Naive thymus-derived CD4-positive, alpha-beta T cell (primary cell): ENCODE data around the gene ANKFN1. TPM values are rescaled to one million over a fixed set of nuclear protein-coding genes. Genes with fewer than 3 reads are reported as not detected.
A peak's percentile ranks its signal among the peaks of the same experiment; 100 is the strongest.

ENCODE experiments used
- ATAC-seq: fragments of 150-1000 bp; cut with Tn5 transposase; 2 replicates; pipeline ENCODE4 v1.10.0; 2021; ENCODE audit warnings: mild to moderate bottlenecking, moderate library complexity
- CTCF ChIA-PET: fragments of 350-600 bp; sonication (Branson Sonifier 250); formaldehyde crosslinking; loops from one replicate; lab custom pipeline; 2021; ENCODE audit warnings: antibody characterized with exemption; lab: Charles Lee
- POLR2A ChIA-PET: fragments of 350-600 bp; sonication (Branson Sonifier 250); formaldehyde crosslinking; loops from one replicate; lab custom pipeline; 2021; ENCODE audit warnings: antibody characterized with exemption, inconsistent platforms; lab: Charles Lee
- DNase-seq, 9 donors: peaks; one replicate each; pipeline versions ENCODE4 v3.0.0 to v3.0.0-alpha.2; 2020 to 2022; ENCODE audit warnings: mixed read lengths in 1 of 9
- H3K27ac ChIP-seq: one replicate; pipeline ENCODE4 v1.7.0; 2013; ENCODE audit warnings: mild to moderate bottlenecking, low read depth, low read length, moderate library complexity
- H3K27me3 ChIP-seq, 2 donors: one replicate each; pipeline ENCODE4 v1.7.0; 2013; ENCODE audit warnings: low read length in 2 of 2, mild to moderate bottlenecking in 2 of 2, moderate library complexity in 2 of 2; ENCODE audit not compliant: control insufficient read depth in 2 of 2, insufficient read depth in 2 of 2
- H3K36me3 ChIP-seq, 3 experiments: 1 replicate in 2 of 3; 2 replicates in 1 of 3; pipeline ENCODE4 v1.7.0; 2013; ENCODE audit warnings: low read length in 3 of 3, mild to moderate bottlenecking in 3 of 3, moderate library complexity in 1 of 3; ENCODE audit not compliant: insufficient read depth in 3 of 3, control insufficient read depth in 2 of 3
- H3K4me1 ChIP-seq, 2 donors: one replicate each; pipeline ENCODE4 v1.7.0; 2013; ENCODE audit warnings: low read length in 2 of 2, mild to moderate bottlenecking in 2 of 2, moderate library complexity in 1 of 2; ENCODE audit not compliant: control insufficient read depth in 2 of 2, insufficient read depth in 2 of 2
- H3K4me3 ChIP-seq: 2 replicates; pipeline ENCODE4 v1.7.0; 2013; ENCODE audit warnings: mild to moderate bottlenecking, low read length
- H3K9me3 ChIP-seq, 3 experiments: 1 replicate in 2 of 3; 2 replicates in 1 of 3; pipeline ENCODE4 v1.7.0; 2013; ENCODE audit warnings: low read length in 3 of 3; ENCODE audit not compliant: control insufficient read depth in 2 of 3
- H3K27ac Mint-ChIP-seq, 9 donors: one replicate each; pipeline ENCODE4 v1.8.0; 2020 to 2022; ENCODE audit warnings: mixed read lengths in 9 of 9, mild to moderate bottlenecking in 8 of 9, moderate library complexity in 5 of 9, inconsistent platforms in 2 of 9
- H3K27me3 Mint-ChIP-seq, 5 donors: one replicate each; pipeline ENCODE4 v1.8.0; 2021 to 2022; ENCODE audit warnings: mixed read lengths in 5 of 5, mild to moderate bottlenecking in 1 of 5
- H3K36me3 Mint-ChIP-seq, 5 donors: one replicate each; pipeline ENCODE4 v1.8.0; 2020 to 2022; ENCODE audit warnings: mixed read lengths in 5 of 5, mild to moderate bottlenecking in 3 of 5, inconsistent platforms in 1 of 5
- H3K4me1 Mint-ChIP-seq, 7 donors: one replicate each; pipeline ENCODE4 v1.8.0; 2020 to 2022; ENCODE audit warnings: mixed read lengths in 7 of 7, mild to moderate bottlenecking in 3 of 7, inconsistent platforms in 1 of 7
- H3K4me3 Mint-ChIP-seq, 10 donors: one replicate each; pipeline ENCODE4 v1.8.0; 2020 to 2022; ENCODE audit warnings: mild to moderate bottlenecking in 10 of 10, mixed read lengths in 10 of 10, moderate library complexity in 6 of 10, inconsistent platforms in 2 of 10
- H3K9me3 Mint-ChIP-seq, 11 donors: one replicate each; pipeline ENCODE4 v1.8.0; 2020 to 2022; ENCODE audit warnings: mixed read lengths in 11 of 11, mild to moderate bottlenecking in 4 of 11, inconsistent platforms in 1 of 11, moderate library complexity in 1 of 11
- intact Hi-C, 2 donors: fragments of 100-400 bp; cut with micrococcal nuclease; formaldehyde crosslinking; loops; one replicate each; pipeline ENCODE4 v1.15.1; 2023
- polyA plus RNA-seq, 2 donors: library from polyadenylated mRNA; unstranded; fragments of 300-500 nt; fragmentation: Illumina TruSeq; gene quantifications; one replicate each; pipeline ENCODE4 v1.2.3, GENCODE V29; 2021
- total RNA-seq, 6 experiments: library from RNA in 5 of 6; stranded (reverse) in 5 of 6; gene quantifications; 1 replicate in 5 of 6; 2 replicates in 1 of 6; pipeline ENCODE4 v1.2.3 and lab custom pipeline; 2021 to 2026

The ANKFN1 gene
- total and polyA plus RNA-seq, 7 experiments from 2014 or later, result not detected

DNA sequence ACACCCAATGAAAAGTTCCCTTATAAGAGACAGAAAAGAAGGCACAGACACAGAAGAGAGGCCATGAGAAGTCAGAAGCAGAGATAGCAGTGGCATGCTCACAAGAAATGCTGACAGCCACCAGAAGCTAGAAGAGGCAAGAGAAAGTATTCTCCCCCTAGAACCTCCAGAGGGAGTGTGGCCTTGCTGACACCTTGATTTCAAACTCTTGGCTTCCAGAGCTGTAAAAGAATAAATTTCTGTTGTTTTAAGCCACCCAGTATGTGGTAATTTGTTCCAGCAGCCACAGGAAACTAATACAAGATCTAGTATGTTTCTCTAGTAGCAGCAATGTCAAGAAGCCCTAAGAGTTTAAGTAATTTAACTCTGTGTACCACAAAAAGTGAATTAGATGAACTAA is 353.1 kb downstream of the ANKFN1 start:
- H3K4me3 Mint-ChIP-seq, result no peak overlapping the region
- no peak overlapping the region for H3K4me3 ChIP-seq
- ChIA-PET CTCF (interaction anchor here (0.6 to 0.7 kb wide), 2 partner anchors 150 to 906 kb away, joined by 3 read pairs; no protein-coding TSS in a partner anchor), POLR2A (no interaction called here)
- H3K9me3 ChIP-seq, result no peaks in the 10 kb centered on the region
- peaks cover 0 to 10% (median 0%) of the 10 kb centered on the region in 5 donors for H3K27me3 Mint-ChIP-seq
- H3K9me3 Mint-ChIP-seq, result no peaks in the 10 kb centered on the region
- no peaks in the 10 kb centered on the region for H3K36me3 ChIP-seq
- H3K4me1 Mint-ChIP-seq, result no peaks in the 10 kb centered on the region
- H3K36me3 Mint-ChIP-seq, result no peaks in the 10 kb centered on the region
- H3K4me1 ChIP-seq, result no peaks in the 10 kb centered on the region
- no peak for DNase-seq
- H3K27ac Mint-ChIP-seq, result no peak overlapping the region
- intact Hi-C loops, result no loop called here
- ATAC-seq, result no peak
- no peaks in the 10 kb centered on the region for H3K27me3 ChIP-seq
- H3K27ac ChIP-seq, result no peak overlapping the region

DNA sequence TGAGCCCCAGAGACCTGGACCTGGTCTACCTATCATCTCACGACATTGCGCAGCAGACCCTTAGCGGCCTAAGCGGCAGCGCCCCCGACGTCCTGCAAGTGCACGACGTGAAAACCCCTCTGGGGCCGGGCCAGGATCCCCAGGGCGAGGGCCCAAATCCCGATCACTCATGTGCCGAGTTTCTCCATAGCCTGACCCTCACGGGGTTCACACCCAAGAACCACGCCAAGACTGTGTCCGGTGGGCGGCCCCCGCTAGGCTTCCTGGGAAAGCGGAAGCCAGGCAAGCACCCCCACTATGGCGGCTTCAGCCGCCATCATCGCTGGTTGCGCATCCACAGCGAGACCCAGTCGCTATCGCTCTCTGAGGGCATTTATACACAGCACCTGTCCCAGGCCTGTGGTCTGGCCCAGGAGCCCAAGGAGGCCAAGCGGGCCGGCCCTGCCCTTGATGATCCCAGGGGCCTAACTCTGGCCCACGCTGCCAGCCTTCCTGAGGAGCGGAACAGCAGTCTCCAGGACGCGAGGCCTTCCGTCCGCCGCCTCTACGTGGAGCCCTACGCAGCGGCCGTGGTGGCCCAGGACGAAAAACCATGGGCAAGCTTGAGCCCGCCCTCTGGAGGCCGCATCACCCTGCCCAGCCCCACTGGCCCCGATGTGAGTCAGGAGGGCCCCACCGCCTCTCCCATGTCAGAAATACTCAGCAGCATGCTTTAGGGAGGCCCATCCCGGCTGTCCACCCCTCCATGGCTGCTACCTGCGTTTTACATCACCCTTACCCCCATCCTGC is 357.5 kb downstream of the ANKFN1 start:
- Mint-ChIP-seq H3K4me3 (no peak overlapping the region), H3K9me3 (no peaks in the 10 kb centered on the region), H3K27ac (no peak overlapping the region), H3K4me1 (no peaks in the 10 kb centered on the region), H3K36me3 (no peaks in the 10 kb centered on the region), H3K27me3 (peaks cover 0 to 14% (median 0%) of the 10 kb centered on the region in 5 donors)
- H3K36me3 ChIP-seq, result no peaks in the 10 kb centered on the region
- ChIA-PET POLR2A (no interaction called here), CTCF (no interaction called here)
- H3K27me3 ChIP-seq, result no peaks in the 10 kb centered on the region
- H3K4me3 ChIP-seq, result no peak overlapping the region
- no peaks in the 10 kb centered on the region for H3K9me3 ChIP-seq
- no peak for ATAC-seq
- H3K4me1 ChIP-seq, result no peaks in the 10 kb centered on the region
- no peak for DNase-seq
- intact Hi-C loops, result no loop called here
- no peak overlapping the region for H3K27ac ChIP-seq

GRCh38 chr17:56514264-56514663 is 361.0 kb downstream of the ANKFN1 start:
- Mint-ChIP-seq H3K4me3 (no peak overlapping the region), H3K27me3 (peaks cover 6 to 16% (median 8%) of the 10 kb centered on the region in 5 donors), H3K4me1 (no peaks in the 10 kb centered on the region), H3K36me3 (no peaks in the 10 kb centered on the region), H3K27ac (no peak overlapping the region), H3K9me3 (no peaks in the 10 kb centered on the region)
- no peaks in the 10 kb centered on the region for H3K4me1 ChIP-seq
- ChIA-PET POLR2A (no interaction called here), CTCF (no interaction called here)
- DNase-seq, result no peak
- no peak overlapping the region for H3K4me3 ChIP-seq
- intact Hi-C loops, result no loop called here
- no peaks in the 10 kb centered on the region for H3K9me3 ChIP-seq
- no peaks in the 10 kb centered on the region for H3K27me3 ChIP-seq
- no peak for ATAC-seq
- H3K27ac ChIP-seq, result no peak overlapping the region
- H3K36me3 ChIP-seq, result no peaks in the 10 kb centered on the region

DNA sequence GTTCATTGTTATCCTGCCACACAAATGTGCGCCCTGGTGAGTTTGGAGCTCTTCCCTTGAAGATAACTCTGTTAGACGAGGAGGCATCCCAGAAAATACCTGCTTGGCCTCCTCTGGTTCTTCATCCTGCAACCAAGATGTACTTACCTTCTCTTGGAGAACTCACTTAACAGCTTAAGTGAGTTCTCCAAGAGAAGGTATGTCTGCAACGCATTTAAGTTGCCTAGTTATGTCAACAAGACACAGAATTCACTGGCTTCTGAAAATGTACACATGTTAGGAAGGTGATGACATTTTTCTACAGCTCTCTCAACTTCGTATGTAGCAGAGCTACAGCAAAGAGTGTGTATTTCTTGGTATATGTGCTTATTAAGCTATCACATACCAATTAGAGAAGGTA is 361.6 kb downstream of the ANKFN1 start:
- ATAC-seq, result no peak
- CTCF ChIA-PET, result no interaction called here
- H3K9me3 Mint-ChIP-seq, result no peaks in the 10 kb centered on the region
- no peak overlapping the region for H3K4me3 Mint-ChIP-seq
- peaks cover 6 to 16% (median 13%) of the 10 kb centered on the region in 5 donors for H3K27me3 Mint-ChIP-seq
- H3K4me1 Mint-ChIP-seq, result no peaks in the 10 kb centered on the region
- no peaks in the 10 kb centered on the region for H3K36me3 Mint-ChIP-seq
- H3K27ac ChIP-seq, result no peak overlapping the region
- no peaks in the 10 kb centered on the region for H3K9me3 ChIP-seq
- H3K27ac Mint-ChIP-seq, result no peak overlapping the region
- H3K4me1 ChIP-seq, result no peaks in the 10 kb centered on the region
- DNase-seq, result no peak
- H3K36me3 ChIP-seq, result no peaks in the 10 kb centered on the region
- H3K27me3 ChIP-seq, result no peaks in the 10 kb centered on the region
- intact Hi-C loops, result no loop called here
- no peak overlapping the region for H3K4me3 ChIP-seq
- POLR2A ChIA-PET, result no interaction called here

- Histone ChIP-seq H3K4me3 (no peak overlapping the region), H3K9me3 (no peaks in the 10 kb centered on the region), H3K27ac (no peak overlapping the region), H3K36me3 (no peaks in the 10 kb centered on the region), H3K27me3 (no peaks in the 10 kb centered on the region), H3K4me1 (no peaks in the 10 kb centered on the region)
- Mint-ChIP-seq H3K4me1 (no peaks in the 10 kb centered on the region), H3K4me3 (no peak overlapping the region), H3K9me3 (no peaks in the 10 kb centered on the region), H3K27me3 (peaks cover 13 to 29% (median 17%) of the 10 kb centered on the region in 5 donors), H3K36me3 (no peaks in the 10 kb centered on the region), H3K27ac (no peak overlapping the region)
- DNase-seq, result no peak
- intact Hi-C loops, result no loop called here
- ChIA-PET POLR2A (no interaction called here), CTCF (no interaction called here)
- no peak for ATAC-seq
Observed at GRCh38 chr17:56521414-56522141, 368.3 kb downstream of the ANKFN1 start.

DNA sequence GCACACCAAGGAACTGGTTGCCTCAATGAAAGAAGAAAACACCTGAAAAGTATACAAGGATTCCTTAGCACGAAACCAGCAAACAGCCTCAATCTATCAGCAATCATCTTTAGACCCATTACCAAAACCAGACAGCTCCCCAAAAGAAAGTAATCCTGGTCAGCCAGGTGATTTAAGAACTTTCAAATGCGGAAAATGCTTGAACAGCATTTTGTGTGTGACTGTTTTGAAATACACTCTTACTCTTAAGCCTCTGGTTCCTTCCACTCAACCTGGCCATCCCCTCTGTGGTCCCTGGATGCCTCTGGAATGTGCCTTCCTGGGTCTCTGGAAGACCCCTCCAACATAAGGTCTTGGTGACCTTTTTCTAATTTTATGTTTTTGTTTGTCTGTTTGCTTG is 369.8 kb downstream of the ANKFN1 start:
- no peak for ATAC-seq
- no peaks in the 10 kb centered on the region for H3K9me3 Mint-ChIP-seq
- peak overlapping the region in 1 of 9 donors; percentile 60 for H3K27ac Mint-ChIP-seq
- no peaks in the 10 kb centered on the region for H3K4me1 ChIP-seq
- H3K36me3 Mint-ChIP-seq, result no peaks in the 10 kb centered on the region
- H3K9me3 ChIP-seq, result no peaks in the 10 kb centered on the region
- peaks cover 10 to 28% (median 12%) of the 10 kb centered on the region in 5 donors for H3K27me3 Mint-ChIP-seq
- intact Hi-C loops, result no loop called here
- H3K4me1 Mint-ChIP-seq, result no peaks in the 10 kb centered on the region
- H3K36me3 ChIP-seq, result no peaks in the 10 kb centered on the region
- ChIA-PET CTCF (interaction anchor here (1.1 kb wide), 1 partner anchor 23 kb away, joined by 3 read pairs; no protein-coding TSS in a partner anchor), POLR2A (no interaction called here)
- H3K27ac ChIP-seq, result no peak overlapping the region
- no peaks in the 10 kb centered on the region for H3K27me3 ChIP-seq
- no peak for DNase-seq
- H3K4me3 Mint-ChIP-seq, result no peak overlapping the region
- no peak overlapping the region for H3K4me3 ChIP-seq
